Measurements from ENCODE around the gene LAMC3. TPM values are rescaled to one million over a fixed set of nuclear protein-coding genes. Genes with fewer than 3 reads are reported as not detected.
"Not testable (repeated sequence)": the region's sequence is repeated elsewhere in the genome, so short reads cannot be mapped to it uniquely, and the experiment has no call there.

The LAMC3 gene
- total and polyA plus RNA-seq, 4 donors = 14.4 to 24.1 (median 17.8) TPM

- WGBS (ENCODE audit: insufficient coverage) = 56% methylated on average over 18 of the region's 23 CpGs
- Histone ChIP-seq H3K36me3 (ENCODE audit: control insufficient read depth, insufficient read depth, low read length) (peaks cover 26% of the 10 kb centered on the region), H3K4me3 (ENCODE audit: low read depth, low read length) (peak overlapping the region; percentile 2), H3K27ac (ENCODE audit: low read depth, low read length) (peak overlapping the region; percentile 94), H3K9me3 (ENCODE audit: control insufficient read depth, insufficient read depth, low read length) (no peaks in the 10 kb centered on the region), H3K4me1 (ENCODE audit: control insufficient read depth, insufficient read depth, low read length) (peaks cover 70% of the 10 kb centered on the region), H3K27me3 (ENCODE audit: control insufficient read depth, insufficient read depth, low read length) (no peaks in the 10 kb centered on the region)
- DNase-seq (ENCODE audit: low read depth in 4 of 6, low spot score in 6 of 6) = no peak
These were observed 103.6 kb downstream of the LAMC3 start for GRCh38 chr9:131112374-131113154.

- Histone ChIP-seq H3K9me3 (ENCODE audit: control insufficient read depth, insufficient read depth, low read length) (no peaks in the 10 kb centered on the region), H3K27me3 (ENCODE audit: control insufficient read depth, insufficient read depth, low read length) (no peaks in the 10 kb centered on the region), H3K4me1 (ENCODE audit: control insufficient read depth, insufficient read depth, low read length) (peaks cover 60% of the 10 kb centered on the region), H3K4me3 (ENCODE audit: low read depth, low read length) (no peak overlapping the region), H3K36me3 (ENCODE audit: control insufficient read depth, insufficient read depth, low read length) (peaks cover 29% of the 10 kb centered on the region), H3K27ac (ENCODE audit: low read depth, low read length) (no peak overlapping the region)
- WGBS (ENCODE audit: insufficient coverage) = 77% methylated on average over 6 of the region's 8 CpGs
- DNase-seq (ENCODE audit: low read depth in 4 of 6, low spot score in 6 of 6) = no peak
These were observed 104.7 kb downstream of the LAMC3 start for GRCh38 chr9:131113655-131114054.

GRCh38 chr9:131114084-131114535 is 105.1 kb downstream of the LAMC3 start:
- Histone ChIP-seq H3K4me3 (ENCODE audit: low read depth, low read length) (no peak overlapping the region), H3K36me3 (ENCODE audit: control insufficient read depth, insufficient read depth, low read length) (peaks cover 32% of the 10 kb centered on the region), H3K27me3 (ENCODE audit: control insufficient read depth, insufficient read depth, low read length) (no peaks in the 10 kb centered on the region), H3K27ac (ENCODE audit: low read depth, low read length) (no peak overlapping the region), H3K4me1 (ENCODE audit: control insufficient read depth, insufficient read depth, low read length) (peaks cover 60% of the 10 kb centered on the region), H3K9me3 (ENCODE audit: control insufficient read depth, insufficient read depth, low read length) (no peaks in the 10 kb centered on the region)
- no peak for DNase-seq (ENCODE audit: low read depth in 4 of 6, low spot score in 6 of 6)
- 91% methylated on average over 8 of the region's 8 CpGs for whole genome bisulfite sequencing (ENCODE audit: insufficient coverage)

GRCh38 chr9:131115360-131115742 is 106.4 kb downstream of the LAMC3 start:
- not testable (repeated sequence) for H3K27me3 ChIP-seq (ENCODE audit: control insufficient read depth, insufficient read depth, low read length); H3K27ac ChIP-seq (ENCODE audit: low read depth, low read length); H3K4me3 ChIP-seq (ENCODE audit: low read depth, low read length); H3K9me3 ChIP-seq (ENCODE audit: control insufficient read depth, insufficient read depth, low read length); DNase-seq (ENCODE audit: low read depth in 4 of 6, low spot score in 6 of 6)
- Histone ChIP-seq H3K4me1 (ENCODE audit: control insufficient read depth, insufficient read depth, low read length) (peaks cover 54% of the 10 kb centered on the region), H3K36me3 (ENCODE audit: control insufficient read depth, insufficient read depth, low read length) (peaks cover 45% of the 10 kb centered on the region)
- WGBS (ENCODE audit: insufficient coverage) = 100% methylated on average over 1 of the region's 6 CpGs

- Histone ChIP-seq H3K27me3 (ENCODE audit: control insufficient read depth, insufficient read depth, low read length) (no peaks in the 10 kb centered on the region), H3K9me3 (ENCODE audit: control insufficient read depth, insufficient read depth, low read length) (no peaks in the 10 kb centered on the region), H3K36me3 (ENCODE audit: control insufficient read depth, insufficient read depth, low read length) (peaks cover 54% of the 10 kb centered on the region), H3K4me3 (ENCODE audit: low read depth, low read length) (no peak overlapping the region), H3K4me1 (ENCODE audit: control insufficient read depth, insufficient read depth, low read length) (peaks cover 43% of the 10 kb centered on the region), H3K27ac (ENCODE audit: low read depth, low read length) (peak overlapping the region; percentile 73)
- 55% methylated on average over 20 of the region's 22 CpGs for WGBS (ENCODE audit: insufficient coverage)
- peak in 2 of 6 donors; percentile 28 to 78 for DNase-seq (ENCODE audit: low read depth in 4 of 6, low spot score in 6 of 6)
These were observed 107.5 kb downstream of the LAMC3 start for GRCh38 chr9:131116281-131117120.

- Histone ChIP-seq H3K27ac (ENCODE audit: low read depth, low read length) (peak overlapping the region; percentile 73), H3K4me3 (ENCODE audit: low read depth, low read length) (no peak overlapping the region), H3K27me3 (ENCODE audit: control insufficient read depth, insufficient read depth, low read length) (no peaks in the 10 kb centered on the region), H3K36me3 (ENCODE audit: control insufficient read depth, insufficient read depth, low read length) (peaks cover 51% of the 10 kb centered on the region), H3K4me1 (ENCODE audit: control insufficient read depth, insufficient read depth, low read length) (peaks cover 35% of the 10 kb centered on the region), H3K9me3 (ENCODE audit: control insufficient read depth, insufficient read depth, low read length) (no peaks in the 10 kb centered on the region)
- WGBS (ENCODE audit: insufficient coverage) = 63% methylated on average over 7 of the region's 13 CpGs
- DNase-seq (ENCODE audit: low read depth in 4 of 6, low spot score in 6 of 6) = peak in 1 of 6 donors; percentile 17
These were observed 108.3 kb downstream of the LAMC3 start for GRCh38 chr9:131117121-131117761.

- DNase-seq (ENCODE audit: low read depth in 4 of 6, low spot score in 6 of 6) = no peak
- Histone ChIP-seq H3K27me3 (ENCODE audit: control insufficient read depth, insufficient read depth, low read length) (no peaks in the 10 kb centered on the region), H3K4me3 (ENCODE audit: low read depth, low read length) (no peak overlapping the region), H3K27ac (ENCODE audit: low read depth, low read length) (no peak overlapping the region), H3K9me3 (ENCODE audit: control insufficient read depth, insufficient read depth, low read length) (no peaks in the 10 kb centered on the region), H3K36me3 (ENCODE audit: control insufficient read depth, insufficient read depth, low read length) (peaks cover 51% of the 10 kb centered on the region), H3K4me1 (ENCODE audit: control insufficient read depth, insufficient read depth, low read length) (peaks cover 30% of the 10 kb centered on the region)
- 80% methylated on average over 3 of the region's 4 CpGs for WGBS (ENCODE audit: insufficient coverage)
These were observed 108.8 kb downstream of the LAMC3 start for GRCh38 chr9:131117762-131118145.

GRCh38 chr9:131119600-131119999 is 110.6 kb downstream of the LAMC3 start:
- Histone ChIP-seq H3K9me3 (ENCODE audit: control insufficient read depth, insufficient read depth, low read length) (no peaks in the 10 kb centered on the region), H3K4me1 (ENCODE audit: control insufficient read depth, insufficient read depth, low read length) (peaks cover 19% of the 10 kb centered on the region), H3K4me3 (ENCODE audit: low read depth, low read length) (no peak overlapping the region), H3K36me3 (ENCODE audit: control insufficient read depth, insufficient read depth, low read length) (peaks cover 40% of the 10 kb centered on the region), H3K27ac (ENCODE audit: low read depth, low read length) (no peak overlapping the region), H3K27me3 (ENCODE audit: control insufficient read depth, insufficient read depth, low read length) (no peaks in the 10 kb centered on the region)
- 76% methylated on average over 6 of the region's 8 CpGs for WGBS (ENCODE audit: insufficient coverage)
- no peak for DNase-seq (ENCODE audit: low read depth in 4 of 6, low spot score in 6 of 6)

- no peak for DNase-seq (ENCODE audit: low read depth in 4 of 6, low spot score in 6 of 6)
- no peak overlapping the region for H3K27ac ChIP-seq (ENCODE audit: low read depth, low read length)
- no peak overlapping the region for H3K4me3 ChIP-seq (ENCODE audit: low read depth, low read length)
- peaks cover 20% of the 10 kb centered on the region for H3K4me1 ChIP-seq (ENCODE audit: control insufficient read depth, insufficient read depth, low read length)
- H3K9me3 ChIP-seq (ENCODE audit: control insufficient read depth, insufficient read depth, low read length) = no peaks in the 10 kb centered on the region
- H3K36me3 ChIP-seq (ENCODE audit: control insufficient read depth, insufficient read depth, low read length) = peaks cover 36% of the 10 kb centered on the region
- H3K27me3 ChIP-seq (ENCODE audit: control insufficient read depth, insufficient read depth, low read length) = no peaks in the 10 kb centered on the region
- 95% methylated on average over 3 of the region's 7 CpGs for WGBS (ENCODE audit: insufficient coverage)
These were observed 111.8 kb downstream of the LAMC3 start for GRCh38 chr9:131120620-131121228.
